Transverse colon (tissue), 4 donors: ENCODE data around the gene PLD6. TPM values are rescaled to one million over a fixed set of nuclear protein-coding genes. Genes with fewer than 3 reads are reported as not detected.
A peak's percentile ranks its signal among the peaks of the same experiment; 100 is the strongest.

Source experiments
- DNase-seq: peaks from one replicate; pipeline ENCODE4 v3.0.0-alpha.2; 2019
- H3K27ac ChIP-seq, 4 donors: fragments of 200-600 bp; sonication (generic); 2 replicates each; pipeline ENCODE4 v1.5.1; 2016 to 2018; ENCODE audit warnings: inconsistent platforms in 4 of 4
- H3K27me3 ChIP-seq: fragments of 200-600 bp; sonication (generic); 2 replicates; pipeline ENCODE4 v1.5.1; 2017; ENCODE audit warnings: inconsistent platforms
- H3K36me3 ChIP-seq, 4 donors: fragments of 200-600 bp; sonication (generic); 2 replicates each; pipeline ENCODE4 v1.5.1; 2017 to 2019; ENCODE audit warnings: inconsistent platforms in 4 of 4
- H3K4me1 ChIP-seq, 4 donors: fragments of 200-600 bp; sonication (generic); 2 replicates each; pipeline ENCODE4 v1.5.1; 2017 to 2020; ENCODE audit warnings: inconsistent platforms in 4 of 4
- H3K4me3 ChIP-seq, 4 donors: fragments of 200-600 bp; sonication (generic); 1 replicate in 1 of 4; 2 replicates in 3 of 4; pipeline versions ENCODE4 v1.5.1 to v1.6.1; 2017 to 2019; ENCODE audit warnings: inconsistent platforms in 4 of 4
- H3K9me3 ChIP-seq, 2 donors: fragments of 200-600 bp; sonication (generic); 2 replicates each; pipeline ENCODE4 v1.5.1; 2017 to 2019; ENCODE audit warnings: inconsistent platforms in 2 of 2
- EP300 ChIP-seq: sonication (generic); formaldehyde crosslinking; IDR thresholded peaks from one replicate; pipeline ENCODE4 v1.6.1; 2017; ENCODE audit warnings: antibody characterized with exemption, low read depth
- POLR2A ChIP-seq: fragments of 450-650 bp; IDR thresholded peaks from one replicate; pipeline ENCODE4 v1.6.1; 2016; ENCODE audit warnings: antibody characterized with exemption, mild to moderate bottlenecking, moderate library complexity
- POLR2AphosphoS5 ChIP-seq, 3 donors: sonication (generic); formaldehyde crosslinking; IDR thresholded peaks; one replicate each; pipeline ENCODE4 v1.6.1; 2016; ENCODE audit warnings: antibody characterized with exemption in 3 of 3
- WGBS, 2 donors: methylation state at CpG; one replicate each; pipeline ENCODE4 v1.1.5; 2018; ENCODE audit warnings: low coverage in 1 of 2; 5-methylcytosine and 5-hydroxymethylcytosine counted together
- in situ Hi-C, 4 donors: fragments of 200-750 bp; cut with MboI; loops; one replicate each; pipeline versions ENCODE4 v1.15.0 to v1.15.1; 2017; ENCODE audit warnings: low sequenced_read_pairs in 3 of 4, low pct_ligation_motif_present in 1 of 4, low pct_unique_long_range_greater_than_20kb in 1 of 4
- intact Hi-C: fragments of 100-400 bp; cut with DNase I; formaldehyde crosslinking; loops from one replicate; pipeline ENCODE4 v1.15.1; 2023; ENCODE audit warnings: low total_unique reads
- total RNA-seq, 4 donors: library from RNA; depleted of rRNA; stranded (reverse); fragments of >200 nt; gene quantifications; one replicate each; pipeline ENCODE4 v1.1.0, GENCODE V29; 2016
- TF ChIP-seq, protein P1 (sequence below), 5 experiments: fragments of 200-600 bp in 3 of 5; fragments of 450-650 bp in 2 of 5; sonication (generic) in 3 of 5; IDR thresholded peaks; 1 replicate in 2 of 5; 2 replicates in 3 of 5; pipeline ENCODE4 v1.5.1; 2016 to 2017; ENCODE audit warnings: antibody characterized with exemption in 5 of 5, inconsistent platforms in 3 of 5, mild to moderate bottlenecking in 2 of 5, moderate library complexity in 1 of 5

PLD6 gene
- total RNA-seq, 4 donors from 2014 or later, result 0.75 to 3.2 (median 1.4) TPM; not detected in 1

- Histone ChIP-seq H3K9me3 (no peaks in the 10 kb centered on the region), H3K4me1 (peaks cover 10 to 46% (median 16%) of the 10 kb centered on the region in 4 donors), H3K4me3 (peak overlapping the region; percentile 76 to 97 (median 89)), H3K36me3 (peaks cover 0 to 17% (median 6%) of the 10 kb centered on the region in 4 donors), H3K27ac (peak overlapping the region; percentile 88 to 96 (median 90)), H3K27me3 (no peaks in the 10 kb centered on the region)
- no peak for TF ChIP-seq EP300
- in situ Hi-C loops, result no loop called here
- WGBS, 2 donors, result 55 to 77% methylated on average over 7 to 19 of the region's 19 CpGs
- intact Hi-C loops, result loop anchor here (10.0 kb wide), 1 partner anchor 91 kb away; no protein-coding TSS in a partner anchor
- DNase-seq, result no peak
Observed at GRCh38 chr17:17235212-17236174, 29.4 kb upstream of the PLD6 start.

DNA sequence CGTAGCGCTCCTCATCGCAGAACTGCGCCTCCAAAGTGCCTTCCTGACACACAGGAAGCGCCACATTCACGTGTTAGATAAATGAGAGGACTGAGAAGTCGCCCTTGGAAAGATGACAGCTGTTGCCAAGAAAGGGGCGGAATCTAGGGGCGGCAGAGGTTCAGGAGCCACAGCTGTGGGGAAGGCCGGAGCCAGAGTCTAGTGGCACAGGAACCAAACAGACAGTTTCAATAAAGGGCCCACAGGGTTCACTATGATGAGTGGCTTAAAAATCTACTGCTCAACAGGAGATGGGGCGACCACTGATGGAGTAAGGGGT lies 26.1 kb upstream of the PLD6 start:
- no peaks in the 10 kb centered on the region for H3K9me3 ChIP-seq
- TF ChIP-seq, protein P1, sequence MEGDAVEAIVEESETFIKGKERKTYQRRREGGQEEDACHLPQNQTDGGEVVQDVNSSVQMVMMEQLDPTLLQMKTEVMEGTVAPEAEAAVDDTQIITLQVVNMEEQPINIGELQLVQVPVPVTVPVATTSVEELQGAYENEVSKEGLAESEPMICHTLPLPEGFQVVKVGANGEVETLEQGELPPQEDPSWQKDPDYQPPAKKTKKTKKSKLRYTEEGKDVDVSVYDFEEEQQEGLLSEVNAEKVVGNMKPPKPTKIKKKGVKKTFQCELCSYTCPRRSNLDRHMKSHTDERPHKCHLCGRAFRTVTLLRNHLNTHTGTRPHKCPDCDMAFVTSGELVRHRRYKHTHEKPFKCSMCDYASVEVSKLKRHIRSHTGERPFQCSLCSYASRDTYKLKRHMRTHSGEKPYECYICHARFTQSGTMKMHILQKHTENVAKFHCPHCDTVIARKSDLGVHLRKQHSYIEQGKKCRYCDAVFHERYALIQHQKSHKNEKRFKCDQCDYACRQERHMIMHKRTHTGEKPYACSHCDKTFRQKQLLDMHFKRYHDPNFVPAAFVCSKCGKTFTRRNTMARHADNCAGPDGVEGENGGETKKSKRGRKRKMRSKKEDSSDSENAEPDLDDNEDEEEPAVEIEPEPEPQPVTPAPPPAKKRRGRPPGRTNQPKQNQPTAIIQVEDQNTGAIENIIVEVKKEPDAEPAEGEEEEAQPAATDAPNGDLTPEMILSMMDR (IDR thresholded peaks at IDR 0.05), result no peak
- TF ChIP-seq POLR2AphosphoS5 (IDR thresholded peaks at IDR 0.05) (no peak), EP300 (no peak), POLR2A (no peak)
- DNase-seq, result no peak
- in situ Hi-C loops, result no loop called here
- peaks cover 0 to 43% (median 22%) of the 10 kb centered on the region in 4 donors for H3K36me3 ChIP-seq
- peaks cover 6 to 35% (median 12%) of the 10 kb centered on the region in 4 donors for H3K4me1 ChIP-seq
- no peak overlapping the region for H3K4me3 ChIP-seq
- no peaks in the 10 kb centered on the region for H3K27me3 ChIP-seq
- intact Hi-C loops, result loop anchor here (10.0 kb wide), 1 partner anchor 87 kb away; no protein-coding TSS in a partner anchor
- no peak overlapping the region for H3K27ac ChIP-seq
- WGBS, 2 donors, result 82 to 100% methylated on average over 1 to 11 of the region's 11 CpGs

DNA sequence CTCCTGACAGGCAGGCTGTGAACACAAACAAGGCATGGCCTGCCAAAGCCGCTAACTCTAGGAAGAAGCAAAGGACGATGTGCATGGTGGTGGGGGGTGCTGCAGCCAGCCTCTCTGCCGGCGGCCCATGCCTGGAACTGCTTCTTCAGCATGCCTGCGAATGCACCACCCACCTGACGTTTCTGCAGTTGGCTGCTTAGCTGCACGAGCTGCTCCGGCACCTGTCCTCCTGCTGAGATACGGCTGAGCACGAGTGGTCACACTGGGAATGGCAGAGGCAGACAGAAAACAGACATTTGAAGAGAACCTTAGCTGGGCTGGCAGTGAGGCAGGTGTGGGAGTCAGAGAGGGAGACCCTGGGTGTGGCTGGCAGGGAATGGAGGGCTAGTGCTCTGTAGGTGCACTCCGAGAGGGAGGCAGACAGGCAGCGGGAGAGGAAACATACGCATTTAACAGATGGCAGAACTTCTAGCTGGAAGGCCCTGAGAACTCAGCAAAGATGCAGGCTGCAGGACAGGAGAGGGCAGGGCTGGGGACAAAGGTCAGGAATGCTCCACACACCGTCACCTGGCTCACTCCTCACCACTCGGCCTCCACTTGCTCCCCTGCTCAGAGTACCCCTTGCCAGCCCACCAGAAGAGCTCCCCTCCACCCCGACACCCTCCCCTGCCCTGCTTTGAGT lies 25.6 kb upstream of the PLD6 start:
- intact Hi-C loops (loop anchor here (10.0 kb wide), 1 partner anchor 87 kb away; no protein-coding TSS in a partner anchor), in situ Hi-C loops (no loop called here)
- no peak overlapping the region for H3K27ac ChIP-seq
- TF ChIP-seq, protein P1 (IDR thresholded peaks at IDR 0.05), result no peak
- TF ChIP-seq EP300 (no peak), POLR2AphosphoS5 (IDR thresholded peaks at IDR 0.05) (no peak), POLR2A (no peak)
- H3K4me1 ChIP-seq, result peaks cover 6 to 35% (median 12%) of the 10 kb centered on the region in 4 donors
- peaks cover 0 to 48% (median 24%) of the 10 kb centered on the region in 4 donors for H3K36me3 ChIP-seq
- peak; percentile 29 for DNase-seq
- H3K9me3 ChIP-seq, result no peaks in the 10 kb centered on the region
- 75 to 80% methylated on average over 1 to 16 of the region's 16 CpGs for WGBS, 2 donors
- no peak overlapping the region for H3K4me3 ChIP-seq
- no peaks in the 10 kb centered on the region for H3K27me3 ChIP-seq

- TF ChIP-seq, protein P1 (IDR thresholded peaks at IDR 0.05), result no peak
- no peak for TF ChIP-seq POLR2A
- TF ChIP-seq POLR2AphosphoS5 (IDR thresholded peaks at IDR 0.05), result no peak
- TF ChIP-seq EP300, result no peak
- no peak for DNase-seq
- 91 to 96% methylated on average over 10 to 26 of the region's 26 CpGs for WGBS, 2 donors
- H3K27ac ChIP-seq, result no peak overlapping the region
- H3K36me3 ChIP-seq, result peaks cover 0 to 69% (median 34%) of the 10 kb centered on the region in 4 donors
- intact Hi-C loops (loop anchor here (10.0 kb wide), 1 partner anchor 85 kb away; no protein-coding TSS in a partner anchor), in situ Hi-C loops (no loop called here)
- H3K9me3 ChIP-seq, result no peaks in the 10 kb centered on the region
- H3K27me3 ChIP-seq, result no peaks in the 10 kb centered on the region
- peaks cover 0 to 23% (median 0%) of the 10 kb centered on the region in 4 donors for H3K4me1 ChIP-seq
- no peak overlapping the region for H3K4me3 ChIP-seq
Observed at GRCh38 chr17:17229416-17230384, 23.6 kb upstream of the PLD6 start.
